ENCODE measurements around the gene CHST14.
A peak's percentile ranks its signal among the peaks of the same experiment; 100 is the strongest.

CHST14 gene

GRCh38 chr15:40466426-40467260 is 4.1 kb upstream of the CHST14 start:
- Histone ChIP-seq H3K4me3 (ENCODE audit: low read length) (no peak overlapping the region), H3K9ac (ENCODE audit: low read length) (no peak overlapping the region), H3K36me3 (ENCODE audit: control insufficient read depth, insufficient read depth, low read length, severe bottlenecking) (peaks cover 41% of the 10 kb centered on the region), H3K27me3 (replicated peaks; ENCODE audit: control insufficient read depth, insufficient read depth, low read length) (no peaks in the 10 kb centered on the region), H3K4me1 (ENCODE audit: control insufficient read depth, insufficient read depth, low read length) (peaks cover 20% of the 10 kb centered on the region), H3K9me3 (ENCODE audit: control insufficient read depth, low read length) (no peaks in the 10 kb centered on the region)
- no peak for DNase-seq (ENCODE audit: low read depth)

GRCh38 chr15:40467261-40467615 is 3.5 kb upstream of the CHST14 start:
- Histone ChIP-seq H3K4me1 (ENCODE audit: control insufficient read depth, insufficient read depth, low read length) (peaks cover 25% of the 10 kb centered on the region), H3K9me3 (ENCODE audit: control insufficient read depth, low read length) (no peaks in the 10 kb centered on the region), H3K27me3 (replicated peaks; ENCODE audit: control insufficient read depth, insufficient read depth, low read length) (no peaks in the 10 kb centered on the region), H3K4me3 (ENCODE audit: low read length) (no peak overlapping the region), H3K36me3 (ENCODE audit: control insufficient read depth, insufficient read depth, low read length, severe bottlenecking) (peaks cover 39% of the 10 kb centered on the region), H3K9ac (ENCODE audit: low read length) (no peak overlapping the region)
- DNase-seq (ENCODE audit: low read depth): no peak

- H3K36me3 ChIP-seq (ENCODE audit: control insufficient read depth, insufficient read depth, low read length, severe bottlenecking): peaks cover 31% of the 10 kb centered on the region
- DNase-seq (ENCODE audit: low read depth): no peak
- no peaks in the 10 kb centered on the region for H3K9me3 ChIP-seq (ENCODE audit: control insufficient read depth, low read length)
These were observed 1.9 kb upstream of the CHST14 start for GRCh38 chr15:40468898-40469331.

GRCh38 chr15:40469776-40470390 is 901 bp upstream of the CHST14 start:
- H3K36me3 ChIP-seq (ENCODE audit: control insufficient read depth, insufficient read depth, low read length, severe bottlenecking): peaks cover 21% of the 10 kb centered on the region
- no peaks in the 10 kb centered on the region for H3K9me3 ChIP-seq (ENCODE audit: control insufficient read depth, low read length)
- peak; percentile 19 for DNase-seq (ENCODE audit: low read depth)
- H3K9ac ChIP-seq (ENCODE audit: low read length): peak overlapping the region; percentile 78
- H3K4me1 ChIP-seq (ENCODE audit: control insufficient read depth, insufficient read depth, low read length): peaks cover 25% of the 10 kb centered on the region
- H3K4me3 ChIP-seq (ENCODE audit: low read length): peak overlapping the region; percentile 83
- no peaks in the 10 kb centered on the region for H3K27me3 ChIP-seq (replicated peaks; ENCODE audit: control insufficient read depth, insufficient read depth, low read length)

More at GRCh38 chr15:40468898-40469331, 1.9 kb upstream of the CHST14 start:
- H3K9ac ChIP-seq (ENCODE audit: low read length): no peak overlapping the region
- peaks cover 25% of the 10 kb centered on the region for H3K4me1 ChIP-seq (ENCODE audit: control insufficient read depth, insufficient read depth, low read length)
- no peaks in the 10 kb centered on the region for H3K27me3 ChIP-seq (replicated peaks; ENCODE audit: control insufficient read depth, insufficient read depth, low read length)
- H3K4me3 ChIP-seq (ENCODE audit: low read length): no peak overlapping the region

GRCh38 chr15:40471105-40471807 is 472 bp downstream of the CHST14 start:
- peaks cover 10% of the 10 kb centered on the region for H3K36me3 ChIP-seq (ENCODE audit: control insufficient read depth, insufficient read depth, low read length, severe bottlenecking)

GRCh38 chr15:40471808-40472150 is 995 bp downstream of the CHST14 start:
- peaks cover 8% of the 10 kb centered on the region for H3K36me3 ChIP-seq (ENCODE audit: control insufficient read depth, insufficient read depth, low read length, severe bottlenecking)
- no peak for DNase-seq (ENCODE audit: low read depth)
- no peaks in the 10 kb centered on the region for H3K9me3 ChIP-seq (ENCODE audit: control insufficient read depth, low read length)
- H3K27me3 ChIP-seq (replicated peaks; ENCODE audit: control insufficient read depth, insufficient read depth, low read length): no peaks in the 10 kb centered on the region
- peak overlapping the region; percentile 92 for H3K9ac ChIP-seq (ENCODE audit: low read length)
- peaks cover 22% of the 10 kb centered on the region for H3K4me1 ChIP-seq (ENCODE audit: control insufficient read depth, insufficient read depth, low read length)
- H3K4me3 ChIP-seq (ENCODE audit: low read length): peak overlapping the region; percentile 85

More at GRCh38 chr15:40471105-40471807, 472 bp downstream of the CHST14 start:
- Histone ChIP-seq H3K9me3 (ENCODE audit: control insufficient read depth, low read length) (no peaks in the 10 kb centered on the region), H3K4me1 (ENCODE audit: control insufficient read depth, insufficient read depth, low read length) (peaks cover 25% of the 10 kb centered on the region), H3K27me3 (replicated peaks; ENCODE audit: control insufficient read depth, insufficient read depth, low read length) (no peaks in the 10 kb centered on the region), H3K9ac (ENCODE audit: low read length) (peak overlapping the region; percentile 92), H3K4me3 (ENCODE audit: low read length) (peak overlapping the region; percentile 85)
- peak; percentile 58 for DNase-seq (ENCODE audit: low read depth)

- Histone ChIP-seq H3K9me3 (ENCODE audit: control insufficient read depth, low read length) (no peaks in the 10 kb centered on the region), H3K9ac (ENCODE audit: low read length) (no peak overlapping the region), H3K27me3 (replicated peaks; ENCODE audit: control insufficient read depth, insufficient read depth, low read length) (no peaks in the 10 kb centered on the region), H3K4me1 (ENCODE audit: control insufficient read depth, insufficient read depth, low read length) (peaks cover 22% of the 10 kb centered on the region), H3K4me3 (ENCODE audit: low read length) (peak overlapping the region; percentile 85), H3K36me3 (ENCODE audit: control insufficient read depth, insufficient read depth, low read length, severe bottlenecking) (peaks cover 4% of the 10 kb centered on the region)
- no peak for DNase-seq (ENCODE audit: low read depth)
These were observed 1.5 kb downstream of the CHST14 start for GRCh38 chr15:40472171-40472727.

- H3K4me1 ChIP-seq (ENCODE audit: control insufficient read depth, insufficient read depth, low read length): peaks cover 18% of the 10 kb centered on the region
- no peaks in the 10 kb centered on the region for H3K36me3 ChIP-seq (ENCODE audit: control insufficient read depth, insufficient read depth, low read length, severe bottlenecking)
- H3K9me3 ChIP-seq (ENCODE audit: control insufficient read depth, low read length): peaks cover 8% of the 10 kb centered on the region
- peaks cover 13% of the 10 kb centered on the region for H3K27me3 ChIP-seq (replicated peaks; ENCODE audit: control insufficient read depth, insufficient read depth, low read length)
- H3K9ac ChIP-seq (ENCODE audit: low read length): no peak overlapping the region
- no peak for DNase-seq (ENCODE audit: low read depth)
- H3K4me3 ChIP-seq (ENCODE audit: low read length): no peak overlapping the region
These were observed 3.8 kb downstream of the CHST14 start for GRCh38 chr15:40474581-40474980.

- Histone ChIP-seq H3K4me1 (ENCODE audit: control insufficient read depth, insufficient read depth, low read length) (no peaks in the 10 kb centered on the region), H3K27me3 (replicated peaks; ENCODE audit: control insufficient read depth, insufficient read depth, low read length) (peaks cover 13% of the 10 kb centered on the region), H3K4me3 (ENCODE audit: low read length) (no peak overlapping the region), H3K9me3 (ENCODE audit: control insufficient read depth, low read length) (peaks cover 8% of the 10 kb centered on the region), H3K36me3 (ENCODE audit: control insufficient read depth, insufficient read depth, low read length, severe bottlenecking) (no peaks in the 10 kb centered on the region), H3K9ac (ENCODE audit: low read length) (no peak overlapping the region)
- DNase-seq (ENCODE audit: low read depth): no peak
These were observed 7.0 kb downstream of the CHST14 start for GRCh38 chr15:40477642-40478327.

- peaks cover 13% of the 10 kb centered on the region for H3K27me3 ChIP-seq (replicated peaks; ENCODE audit: control insufficient read depth, insufficient read depth, low read length)
- no peak overlapping the region for H3K4me3 ChIP-seq (ENCODE audit: low read length)
- H3K4me1 ChIP-seq (ENCODE audit: control insufficient read depth, insufficient read depth, low read length): no peaks in the 10 kb centered on the region
- H3K36me3 ChIP-seq (ENCODE audit: control insufficient read depth, insufficient read depth, low read length, severe bottlenecking): no peaks in the 10 kb centered on the region
- H3K9me3 ChIP-seq (ENCODE audit: control insufficient read depth, low read length): peaks cover 8% of the 10 kb centered on the region
- H3K9ac ChIP-seq (ENCODE audit: low read length): no peak overlapping the region
- no peak for DNase-seq (ENCODE audit: low read depth)
These were observed 8.2 kb downstream of the CHST14 start for GRCh38 chr15:40479024-40479423.
